Measurements from ENCODE around the gene LYSMD2. TPM values are rescaled to one million over a fixed set of nuclear protein-coding genes. Genes with fewer than 3 reads are reported as not detected.

LYSMD2 gene
- total RNA-seq, 4 donors from 2014 or later = 5.8 to 16.1 (median 10.6) TPM

GRCh38 chr15:51706926-51707608 lies 30.4 kb downstream of the LYSMD2 start:
- no peaks in the 10 kb centered on the region for H3K27me3 ChIP-seq
- in situ Hi-C loops (cut with MboI; ENCODE audit: low sequenced_read_pairs in 4 of 4) (no loop called here), intact Hi-C loops (cut with DNase I; ENCODE audit: low total_unique reads) (no loop called here)
- no peak overlapping the region for H3K4me3 ChIP-seq
- H3K36me3 ChIP-seq = no peaks in the 10 kb centered on the region
- peak overlapping the region in 1 of 4 donors; percentile 44 for H3K27ac ChIP-seq
- DNase-seq = no peak
- no peaks in the 10 kb centered on the region for H3K9me3 ChIP-seq
- no peaks in the 10 kb centered on the region for H3K4me1 ChIP-seq
- no peak for ATAC-seq
- TF ChIP-seq POLR2A (IDR thresholded peaks at IDR 0.05) (no peak), CTCF (IDR thresholded peaks at IDR 0.05 in 4 of 5, conservative IDR thresholded peaks at IDR 0.05 in 1 of 5) (no peak)

- no peaks in the 10 kb centered on the region for H3K9me3 ChIP-seq
- TF ChIP-seq CTCF (IDR thresholded peaks at IDR 0.05 in 4 of 5, conservative IDR thresholded peaks at IDR 0.05 in 1 of 5) (no peak), POLR2A (IDR thresholded peaks at IDR 0.05) (no peak)
- no peak overlapping the region for H3K27ac ChIP-seq
- intact Hi-C loops (cut with DNase I; ENCODE audit: low total_unique reads) (no loop called here), in situ Hi-C loops (cut with MboI; ENCODE audit: low sequenced_read_pairs in 4 of 4) (no loop called here)
- ATAC-seq (no peak), DNase-seq (no peak)
- H3K4me3 ChIP-seq = no peak overlapping the region
- no peaks in the 10 kb centered on the region for H3K36me3 ChIP-seq
- no peaks in the 10 kb centered on the region for H3K27me3 ChIP-seq
- H3K4me1 ChIP-seq = no peaks in the 10 kb centered on the region
Measured at GRCh38 chr15:51706291-51706690, 31.2 kb downstream of the LYSMD2 start.

- H3K36me3 ChIP-seq = no peaks in the 10 kb centered on the region
- ATAC-seq (no peak), DNase-seq (no peak)
- H3K27me3 ChIP-seq = no peaks in the 10 kb centered on the region
- in situ Hi-C loops (cut with MboI; ENCODE audit: low sequenced_read_pairs in 4 of 4) = no loop called here
- intact Hi-C loops (cut with DNase I; ENCODE audit: low total_unique reads) = no loop called here
- no peak overlapping the region for H3K4me3 ChIP-seq
- TF ChIP-seq CTCF (IDR thresholded peaks at IDR 0.05 in 4 of 5, conservative IDR thresholded peaks at IDR 0.05 in 1 of 5) = no peak
- TF ChIP-seq POLR2A (IDR thresholded peaks at IDR 0.05) = no peak
- no peaks in the 10 kb centered on the region for H3K9me3 ChIP-seq
- no peaks in the 10 kb centered on the region for H3K4me1 ChIP-seq
- H3K27ac ChIP-seq = no peak overlapping the region
Measured at GRCh38 chr15:51702710-51703109, 34.7 kb downstream of the LYSMD2 start.

GRCh38 chr15:51699373-51699772 lies 38.1 kb downstream of the LYSMD2 start:
- no peaks in the 10 kb centered on the region for H3K36me3 ChIP-seq
- H3K4me1 ChIP-seq = no peaks in the 10 kb centered on the region
- H3K9me3 ChIP-seq = no peaks in the 10 kb centered on the region
- DNase-seq (no peak), ATAC-seq (no peak)
- no peak overlapping the region for H3K4me3 ChIP-seq
- intact Hi-C loops (cut with DNase I; ENCODE audit: low total_unique reads) = no loop called here
- H3K27me3 ChIP-seq = no peaks in the 10 kb centered on the region
- H3K27ac ChIP-seq = no peak overlapping the region
- in situ Hi-C loops (cut with MboI; ENCODE audit: low sequenced_read_pairs in 4 of 4) = no loop called here
- TF ChIP-seq POLR2A (IDR thresholded peaks at IDR 0.05) (no peak), CTCF (IDR thresholded peaks at IDR 0.05 in 4 of 5, conservative IDR thresholded peaks at IDR 0.05 in 1 of 5) (no peak)

GRCh38 chr15:51697163-51697562 lies 40.3 kb downstream of the LYSMD2 start:
- H3K4me3 ChIP-seq = no peak overlapping the region
- TF ChIP-seq POLR2A (IDR thresholded peaks at IDR 0.05) = no peak
- TF ChIP-seq CTCF (IDR thresholded peaks at IDR 0.05 in 4 of 5, conservative IDR thresholded peaks at IDR 0.05 in 1 of 5) = no peak

More at GRCh38 chr15:51697163-51697562, 40.3 kb downstream of the LYSMD2 start:
- DNase-seq (no peak), ATAC-seq (no peak)
- in situ Hi-C loops (cut with MboI; ENCODE audit: low sequenced_read_pairs in 4 of 4) (no loop called here), intact Hi-C loops (cut with DNase I; ENCODE audit: low total_unique reads) (no loop called here)
- H3K9me3 ChIP-seq = no peaks in the 10 kb centered on the region
- H3K36me3 ChIP-seq = no peaks in the 10 kb centered on the region
- H3K4me1 ChIP-seq = no peaks in the 10 kb centered on the region
- H3K27me3 ChIP-seq = no peaks in the 10 kb centered on the region
- no peak overlapping the region for H3K27ac ChIP-seq
